ENCODE data around the gene UBFD1. TPM values are rescaled to one million over a fixed set of nuclear protein-coding genes. Genes with fewer than 3 reads are reported as not detected.
"Not testable (repeated sequence)": the region's sequence is repeated elsewhere in the genome, so short reads cannot be mapped to it uniquely, and the experiment has no call there.

Gene UBFD1, protein sequence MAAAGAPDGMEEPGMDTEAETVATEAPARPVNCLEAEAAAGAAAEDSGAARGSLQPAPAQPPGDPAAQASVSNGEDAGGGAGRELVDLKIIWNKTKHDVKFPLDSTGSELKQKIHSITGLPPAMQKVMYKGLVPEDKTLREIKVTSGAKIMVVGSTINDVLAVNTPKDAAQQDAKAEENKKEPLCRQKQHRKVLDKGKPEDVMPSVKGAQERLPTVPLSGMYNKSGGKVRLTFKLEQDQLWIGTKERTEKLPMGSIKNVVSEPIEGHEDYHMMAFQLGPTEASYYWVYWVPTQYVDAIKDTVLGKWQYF
- 84.2 and 99.9 TPM in 2 replicates for total RNA-seq (2014; rRNA removed; shearing (Covaris generic))

DNA sequence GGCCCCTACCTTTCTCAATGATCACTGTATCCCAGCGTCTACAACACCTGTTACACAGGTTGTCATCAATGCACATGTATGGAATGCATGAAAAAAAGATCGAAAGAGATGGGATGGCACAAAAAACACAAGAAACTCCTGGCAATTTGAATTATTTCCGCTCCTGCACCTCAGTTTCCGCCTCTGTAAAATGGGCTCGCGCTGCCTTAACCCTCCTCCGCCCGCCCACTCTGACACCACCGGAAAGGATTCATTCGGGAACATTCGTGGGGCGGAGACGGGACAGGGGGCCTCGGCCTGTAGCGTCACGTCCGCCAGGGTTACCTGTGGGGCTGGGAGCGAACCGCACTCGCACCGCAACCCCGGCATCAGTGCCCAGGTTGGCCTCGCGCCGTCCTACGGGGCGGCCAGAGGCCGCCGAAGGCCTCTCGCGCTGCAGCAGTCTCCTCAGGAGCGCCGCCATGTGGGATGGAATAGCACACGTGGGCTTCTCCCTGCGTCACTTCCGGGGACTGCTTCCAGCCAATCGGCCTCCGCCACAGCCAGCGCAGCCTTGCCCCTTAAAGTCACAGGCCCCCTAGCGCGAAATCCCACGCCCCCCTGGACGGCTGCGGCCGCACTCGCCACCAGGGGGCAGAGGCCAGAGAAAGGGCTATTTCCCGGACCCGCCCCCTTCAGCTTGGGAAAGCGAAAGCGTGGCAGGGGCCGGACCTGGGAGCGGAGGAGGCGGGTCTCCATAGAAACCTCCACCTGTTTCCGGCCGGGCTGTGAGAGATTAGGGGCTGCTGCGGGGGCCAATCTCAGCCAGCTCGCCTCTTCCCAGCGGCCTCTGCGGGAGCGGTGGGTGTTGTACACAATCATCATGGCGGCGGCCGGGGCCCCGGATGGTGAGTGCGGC, at the start of gene UBFD1, which contains the start of gene EARS2:
UBFD1 (plus strand) TSS at position 847 of the 898 bp plus-strand sequence; CDS start at position 863, 16 bp downstream.
EARS2 (minus strand) TSS at position 470 of the 898 bp plus-strand sequence; CDS start at position 463, 7 bp downstream.
- peak; percentile 97 for DNase-seq (ENCODE audit: low read depth)

- DNase-seq (ENCODE audit: low read depth), result no peak
Measured at GRCh38 chr16:23508589-23509440, 48.7 kb upstream of the UBFD1 start.

DNA sequence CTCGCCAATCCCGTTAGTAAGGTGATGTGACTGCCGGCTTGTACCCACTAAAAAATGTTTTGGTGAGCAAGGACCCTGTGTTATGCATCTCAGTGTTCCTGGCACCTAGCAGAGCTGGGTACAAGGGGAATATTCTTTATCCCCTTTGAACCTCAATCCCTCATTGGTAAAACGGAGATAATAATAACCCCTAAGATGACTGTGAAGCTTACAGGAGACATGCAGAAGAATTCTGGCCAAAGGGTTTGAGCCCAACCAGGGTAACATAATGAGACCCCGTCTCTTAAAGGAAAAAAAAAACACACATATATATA, 48.1 kb upstream of the UBFD1 start:
- DNase-seq (ENCODE audit: low read depth), result no peak

DNA sequence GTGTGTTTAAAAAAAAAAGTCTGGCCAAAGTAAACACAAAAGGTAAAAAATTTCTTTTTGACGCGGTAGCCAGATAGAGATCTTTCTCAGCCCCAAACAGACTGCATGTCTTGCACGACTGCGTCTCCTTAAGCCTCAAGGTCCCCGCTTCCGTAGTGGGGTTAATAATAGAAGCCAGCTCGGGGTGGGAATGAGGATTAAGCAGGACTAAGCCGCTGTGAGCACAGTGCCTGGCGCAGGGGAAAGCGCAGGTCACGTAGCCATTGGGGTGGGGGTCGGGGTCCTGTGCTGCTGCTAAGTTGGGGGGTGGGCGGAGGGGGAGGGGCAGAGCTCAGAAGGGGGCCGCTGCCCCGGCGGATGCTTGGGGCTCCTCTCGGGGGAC, 47.8 kb upstream of the UBFD1 start:
- peak; percentile 22 for DNase-seq (ENCODE audit: low read depth)

DNA sequence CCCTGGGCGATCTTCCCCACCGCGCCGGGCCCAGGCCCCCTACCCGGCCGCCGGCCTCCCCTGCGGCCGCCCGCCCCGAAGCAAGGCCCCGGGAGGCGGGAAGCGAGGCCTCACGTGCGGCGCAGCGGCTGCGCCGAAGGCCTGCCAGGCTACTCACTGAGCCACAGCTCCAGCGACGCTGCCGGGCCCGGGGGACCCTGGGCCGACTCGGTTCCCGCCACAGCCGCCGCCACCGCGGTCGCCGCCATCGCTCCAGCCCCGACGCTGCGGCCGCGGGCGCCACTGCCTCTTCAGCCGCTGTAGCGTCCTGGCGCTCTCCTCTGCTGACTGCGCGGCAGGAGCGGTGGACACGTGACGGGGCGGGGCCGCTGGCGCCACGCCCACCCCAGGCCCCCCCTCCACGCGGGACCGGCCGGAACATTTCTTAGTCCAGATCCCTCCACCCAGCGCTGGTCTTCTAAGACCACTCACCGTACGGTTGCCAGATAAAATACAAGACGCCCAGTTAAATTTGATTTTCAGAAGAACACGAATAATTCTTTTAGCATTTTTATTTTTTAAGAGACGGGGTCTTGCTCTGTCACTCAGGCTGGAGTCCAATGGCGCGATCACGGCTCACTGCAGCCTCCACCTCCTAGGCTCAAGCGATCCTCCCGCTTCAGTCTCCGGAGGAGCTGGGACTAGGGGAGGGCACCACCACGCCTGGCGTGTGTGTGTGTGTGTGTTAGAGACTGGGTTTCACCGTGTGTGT, 47.2 kb upstream of the UBFD1 start, which contains the start of gene GGA2:
GGA2 (minus strand) TSS at position 331 of the 751 bp plus-strand sequence; CDS start at position 248, 83 bp downstream.
- peak; percentile 83 for DNase-seq (ENCODE audit: low read depth)

DNA sequence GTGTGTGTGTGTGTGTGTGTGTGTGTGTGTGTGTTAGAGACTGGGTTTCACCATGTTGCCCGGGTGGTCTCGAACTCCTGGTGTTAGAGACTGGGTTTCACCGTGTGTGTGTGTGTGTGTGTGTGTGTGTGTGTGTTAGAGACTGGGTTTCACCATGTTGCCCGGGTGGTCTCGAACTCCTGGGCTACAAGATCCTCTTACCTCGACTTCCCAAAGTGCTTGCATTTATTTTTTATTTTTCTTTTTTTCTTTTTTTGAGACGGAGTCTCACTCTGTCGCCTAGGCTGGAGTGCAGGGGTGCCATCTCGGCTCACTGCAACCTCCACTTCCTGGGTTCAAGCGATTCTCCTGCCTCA, 46.6 kb upstream of the UBFD1 start:
- DNase-seq (ENCODE audit: low read depth), result not testable (repeated sequence)

DNA sequence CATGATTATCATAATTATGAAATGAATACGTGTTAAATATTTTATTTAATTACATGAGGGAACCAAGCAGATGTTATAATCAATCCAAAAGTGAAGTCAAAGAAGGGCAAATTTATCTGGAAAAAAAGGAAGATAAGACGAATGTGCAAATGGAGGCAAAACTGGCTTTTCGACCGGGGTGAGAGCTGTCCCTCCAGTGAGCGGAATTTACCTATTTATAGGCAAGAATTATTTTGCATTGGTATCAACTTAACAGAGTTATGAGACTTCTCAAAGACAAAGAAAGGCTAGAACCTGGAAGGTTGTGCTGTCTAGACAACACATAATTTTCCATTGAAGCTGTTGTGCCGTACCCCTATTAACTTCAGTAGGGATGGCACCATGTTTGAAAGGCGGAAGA, 45.8 kb upstream of the UBFD1 start:
- DNase-seq (ENCODE audit: low read depth), result no peak

GRCh38 chr16:23512168-23512695, 45.3 kb upstream of the UBFD1 start:
- no peak for DNase-seq (ENCODE audit: low read depth)

DNA sequence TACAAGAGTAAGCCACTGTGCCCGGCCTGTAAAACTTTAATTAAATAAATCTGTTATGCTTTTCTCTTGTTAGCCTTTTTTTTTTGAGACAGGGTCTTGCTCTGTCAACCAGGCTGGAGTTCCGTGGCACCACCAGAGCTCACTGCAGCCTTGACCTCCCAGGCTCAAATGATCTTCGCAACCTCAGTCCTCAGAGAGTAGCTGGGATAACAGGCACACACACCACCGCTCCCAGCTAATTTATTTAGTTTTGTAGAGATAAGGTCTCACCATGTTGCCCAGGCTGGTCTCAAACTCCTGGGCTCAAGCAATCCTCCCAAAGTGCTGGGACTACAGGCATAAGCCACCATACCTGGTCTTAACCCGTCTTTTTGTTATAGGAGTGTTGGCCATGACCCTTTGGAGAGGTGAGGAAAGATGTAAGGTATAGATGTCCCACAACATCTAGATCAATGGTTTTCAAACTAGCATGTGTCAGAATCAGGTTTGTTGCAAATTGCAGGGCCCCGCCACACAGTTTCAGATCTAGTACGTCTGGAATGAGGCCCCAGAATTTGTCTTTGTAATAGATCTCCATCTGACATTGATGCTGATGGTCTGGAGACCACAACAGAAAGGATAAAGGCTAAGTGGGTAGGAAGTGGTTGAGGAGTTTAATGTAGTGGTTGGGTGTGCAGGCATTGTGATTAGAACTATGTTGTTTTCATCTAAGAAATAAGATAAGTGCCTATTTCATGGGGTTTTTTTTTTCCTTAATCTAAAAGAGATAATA, 43.0 kb upstream of the UBFD1 start:
- no peak for DNase-seq (ENCODE audit: low read depth)

GRCh38 chr16:23515881-23516280, 41.6 kb upstream of the UBFD1 start:
- DNase-seq (ENCODE audit: low read depth), result no peak

- DNase-seq (ENCODE audit: low read depth), result no peak
Measured at GRCh38 chr16:23516366-23517137, 41.0 kb upstream of the UBFD1 start.

- no peak for DNase-seq (ENCODE audit: low read depth)
Measured at GRCh38 chr16:23518435-23518891, 39.1 kb upstream of the UBFD1 start.

GRCh38 chr16:23519282-23519681, 38.2 kb upstream of the UBFD1 start:
- no peak for DNase-seq (ENCODE audit: low read depth)

- no peak for DNase-seq (ENCODE audit: low read depth)
Measured at GRCh38 chr16:23520500-23520899, 37.0 kb upstream of the UBFD1 start.

DNA sequence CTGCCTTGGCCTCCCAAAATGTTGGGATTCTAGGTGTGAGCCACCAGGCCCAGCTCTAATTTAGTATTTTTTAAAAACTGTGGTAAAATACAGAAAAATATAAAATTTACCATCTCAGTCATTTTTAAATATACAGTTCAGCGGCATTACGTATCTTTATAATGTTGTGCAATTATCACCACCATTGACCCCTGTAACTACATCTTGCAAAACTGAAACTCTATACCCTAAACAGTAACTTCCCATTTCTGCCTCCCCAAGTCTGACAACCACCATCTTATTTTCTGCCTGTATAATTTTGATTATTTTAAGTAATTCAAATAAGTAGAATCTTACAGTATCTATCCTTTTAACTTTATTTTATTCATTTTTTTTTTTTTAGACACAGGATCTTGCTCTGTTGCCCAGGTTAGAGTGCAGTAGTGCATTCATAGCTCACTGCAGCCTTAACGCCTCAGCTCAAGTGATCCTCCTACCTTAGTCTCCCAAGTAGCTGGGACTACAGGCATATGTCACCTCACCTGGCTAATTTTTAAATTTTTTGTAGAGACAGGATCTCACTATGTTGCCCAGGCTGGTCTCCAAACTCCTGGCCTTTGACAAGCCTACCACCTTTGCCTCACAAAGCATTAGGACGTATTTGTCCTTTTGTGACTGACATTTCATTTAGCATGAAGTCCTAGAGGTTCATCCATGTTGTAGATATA, 36.3 kb upstream of the UBFD1 start:
- DNase-seq (ENCODE audit: low read depth), result no peak

- DNase-seq (ENCODE audit: low read depth), result no peak
Measured at GRCh38 chr16:23521965-23522364, 35.6 kb upstream of the UBFD1 start.

DNA sequence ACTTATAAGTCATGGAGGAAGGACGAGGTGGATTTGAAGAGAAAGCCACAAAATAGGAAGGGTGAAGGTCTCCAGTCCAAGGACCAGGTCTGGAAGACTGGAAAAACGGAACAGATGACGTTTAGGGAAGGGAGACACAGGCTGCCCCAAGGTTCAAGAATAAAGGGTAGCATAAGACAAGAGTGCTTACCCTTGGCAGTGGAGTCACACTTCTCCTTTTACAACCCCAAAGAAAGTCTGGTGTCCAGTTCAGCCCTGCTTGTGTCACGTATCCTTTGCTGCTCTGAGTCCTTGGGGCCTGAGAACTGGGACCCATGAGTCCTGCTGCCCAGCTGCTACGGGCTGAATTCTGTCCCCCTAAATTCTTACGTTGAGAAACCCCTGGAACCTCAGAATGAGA, 34.2 kb upstream of the UBFD1 start:
- DNase-seq (ENCODE audit: low read depth), result no peak

GRCh38 chr16:23523876-23524385, 33.6 kb upstream of the UBFD1 start:
- DNase-seq (ENCODE audit: low read depth), result no peak

All from Daoy (cell line).